Heart right ventricle (tissue), 16 donors: ENCODE measurements around the gene ATP10A. TPM values are rescaled to one million over a fixed set of nuclear protein-coding genes. Genes with fewer than 3 reads are reported as not detected.

Experiments
- ATAC-seq, 8 donors: fragments of 200-7000 bp; cut with Tn5 transposase; one replicate each; pipeline ENCODE4 v1.9.1; 2020; ENCODE audit warnings: mild to moderate bottlenecking in 8 of 8, moderate library complexity in 8 of 8, moderate number of reproducible peaks in 1 of 8
- DNase-seq, 2 donors: peaks; one replicate each; pipeline ENCODE4 v3.0.0-alpha.2; 2020
- H3K27ac ChIP-seq, 10 donors: fragments of 200-600 bp; sonication (generic) in 2 of 10; one replicate each; pipeline versions ENCODE4 v1.5.0 to v1.8.0; 2020 to 2022; ENCODE audit warnings: mild to moderate bottlenecking in 3 of 10
- H3K27me3 ChIP-seq, 7 donors: fragments of 200-600 bp; one replicate each; pipeline ENCODE4 v1.8.0; 2021 to 2022; ENCODE audit warnings: mild to moderate bottlenecking in 2 of 7
- H3K36me3 ChIP-seq, 9 donors: fragments of 200-600 bp; sonication (generic) in 1 of 9; one replicate each; pipeline versions ENCODE4 v1.5.0 to v1.8.0; 2020 to 2022; ENCODE audit warnings: mild to moderate bottlenecking in 2 of 9
- H3K4me1 ChIP-seq, 9 donors: fragments of 200-600 bp; sonication (generic) in 1 of 9; one replicate each; pipeline versions ENCODE4 v1.5.0 to v1.8.0; 2020 to 2022; ENCODE audit warnings: mild to moderate bottlenecking in 4 of 9
- H3K4me3 ChIP-seq, 10 donors: fragments of 200-600 bp; sonication (generic) in 2 of 10; one replicate each; pipeline versions ENCODE4 v1.5.0 to v1.8.0; 2020 to 2022; ENCODE audit warnings: mild to moderate bottlenecking in 7 of 10, moderate library complexity in 2 of 10
- H3K9me3 ChIP-seq, 11 donors: fragments of 200-600 bp in 10 of 11; sonication (generic) in 2 of 11; one replicate each; pipeline versions ENCODE4 v1.5.0 to v1.8.0; 2013 to 2022; ENCODE audit warnings: mild to moderate bottlenecking in 2 of 11, control low read depth in 1 of 11, moderate library complexity in 1 of 11
- WGBS, 2 donors: extraction: QIAGEN DNeasy Blood & Tissue Kit; methylation state at CpG; one replicate each; pipeline ENCODE4 v1.1.7; 2013; ENCODE audit warnings: inconsistent platforms in 1 of 2; 5-methylcytosine and 5-hydroxymethylcytosine counted together
- intact Hi-C, 10 donors: fragments of 100-400 bp; cut with DNase I; formaldehyde crosslinking; loops; one replicate each; pipeline versions ENCODE4 v1.11.1 to v1.14.2; 2022
- polyA plus RNA-seq, 2 donors: library from polyadenylated mRNA; stranded (reverse); fragments of 200-250 nt; gene quantifications; one replicate each; pipeline ENCODE4 v1.2.3, GENCODE V29; 2013
- total RNA-seq, 10 donors: library from RNA; stranded (reverse); fragmentation: NEBNext Ultra II Directional in 3 of 10; extraction: Animal tissue kit (Norgen Biotek cat#: 25700) in 3 of 10; gene quantifications; one replicate each; pipeline versions ENCODE4 v1.2.1 to v1.2.4, GENCODE V29; 2021 to 2023
- TF ChIP-seq, protein P1 (sequence below), 9 donors: fragments of 200-600 bp; sonication (generic) in 2 of 9; IDR thresholded peaks; one replicate each; pipeline versions ENCODE4 v1.5.0 to v1.8.0; 2021 to 2022; ENCODE audit warnings: antibody characterized with exemption in 9 of 9, mild to moderate bottlenecking in 5 of 9, moderate library complexity in 1 of 9
- donor health status: Arrhythmogenic right ventricular cardiomyopathy.
- donor health status: ischemic (EF 13 %, LVEDD 7.1; RV severe dilation, severe dysfunction).
- donor health status: healthy with polysubstance abuse.
- donor health status: DM: no; HTN: yes; CAD: no.
- donor health status: DM: no; HTN: no; CAD: no.
- donor health status: ischemic (EF 25% LVEDD 6.9; RV normal size, moderate dysfunction).
- donor health status: ischemic (EF 25% LVEDD 5.7; RV mildly dilated, moderate dysfunction).
- donor health status: healthy.
- donor health status: DM: yes; HTN: yes; CAD: no.
- donor health status: Ischemic cardiomyopathy.
- donor health status: ischemic (EF 35%, LVEDD 5.7; RV mildly dilated, moderate dysfunction).
- donor health status: nonischemic (EF 11% LVEDD 7.7; RV severe dilation, severe dysfunction).
- donor health status: DM: yes; HTN: yes; CAD: no.
- donor health status: PGD.
- donor health status: ischemic (EF 29% LVEDD 5.4; RV normal size, mild dysfunction).
- donor health status: nonischemic (EF 23%, LVEDD 6.1; RV moderate dilation, normal function).

ATP10A gene
- total and polyA plus RNA-seq, 12 donors: 0.45 to 2.2 (median 0.89) TPM

DNA sequence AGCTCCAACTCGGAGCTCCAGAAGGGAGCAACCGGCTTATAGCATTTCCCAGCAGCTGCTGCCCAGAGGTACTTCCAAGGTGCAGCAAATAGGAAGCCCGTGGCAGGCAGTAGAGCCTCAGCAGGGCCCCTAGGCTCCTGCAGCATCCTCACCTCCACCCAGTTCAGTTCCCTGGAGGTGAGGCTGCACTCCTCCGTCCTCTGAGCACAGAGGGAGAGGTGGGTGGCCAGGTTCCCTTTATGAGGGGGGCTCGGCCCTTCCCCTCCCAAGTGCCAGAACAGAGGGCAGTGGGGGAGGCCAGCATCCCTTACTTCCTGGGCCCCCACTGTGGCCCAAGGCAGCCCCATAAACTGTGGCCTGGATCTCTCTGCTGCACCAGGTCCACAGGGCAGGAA lies 150.2 kb downstream of the ATP10A start:
- 67 to 78% methylated on average over 5 of the region's 5 CpGs for WGBS, 2 donors
- intact Hi-C loops: no loop called here
- peaks cover 0 to 6% (median 0%) of the 10 kb centered on the region in 9 donors for H3K36me3 ChIP-seq
- H3K4me3 ChIP-seq: no peak overlapping the region
- no peaks in the 10 kb centered on the region for H3K4me1 ChIP-seq
- no peak overlapping the region for H3K27ac ChIP-seq
- H3K27me3 ChIP-seq: no peaks in the 10 kb centered on the region
- TF ChIP-seq, protein P1, sequence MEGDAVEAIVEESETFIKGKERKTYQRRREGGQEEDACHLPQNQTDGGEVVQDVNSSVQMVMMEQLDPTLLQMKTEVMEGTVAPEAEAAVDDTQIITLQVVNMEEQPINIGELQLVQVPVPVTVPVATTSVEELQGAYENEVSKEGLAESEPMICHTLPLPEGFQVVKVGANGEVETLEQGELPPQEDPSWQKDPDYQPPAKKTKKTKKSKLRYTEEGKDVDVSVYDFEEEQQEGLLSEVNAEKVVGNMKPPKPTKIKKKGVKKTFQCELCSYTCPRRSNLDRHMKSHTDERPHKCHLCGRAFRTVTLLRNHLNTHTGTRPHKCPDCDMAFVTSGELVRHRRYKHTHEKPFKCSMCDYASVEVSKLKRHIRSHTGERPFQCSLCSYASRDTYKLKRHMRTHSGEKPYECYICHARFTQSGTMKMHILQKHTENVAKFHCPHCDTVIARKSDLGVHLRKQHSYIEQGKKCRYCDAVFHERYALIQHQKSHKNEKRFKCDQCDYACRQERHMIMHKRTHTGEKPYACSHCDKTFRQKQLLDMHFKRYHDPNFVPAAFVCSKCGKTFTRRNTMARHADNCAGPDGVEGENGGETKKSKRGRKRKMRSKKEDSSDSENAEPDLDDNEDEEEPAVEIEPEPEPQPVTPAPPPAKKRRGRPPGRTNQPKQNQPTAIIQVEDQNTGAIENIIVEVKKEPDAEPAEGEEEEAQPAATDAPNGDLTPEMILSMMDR (IDR thresholded peaks at IDR 0.05): no peak
- no peaks in the 10 kb centered on the region for H3K9me3 ChIP-seq
- no peak for ATAC-seq
- no peak for DNase-seq

DNA sequence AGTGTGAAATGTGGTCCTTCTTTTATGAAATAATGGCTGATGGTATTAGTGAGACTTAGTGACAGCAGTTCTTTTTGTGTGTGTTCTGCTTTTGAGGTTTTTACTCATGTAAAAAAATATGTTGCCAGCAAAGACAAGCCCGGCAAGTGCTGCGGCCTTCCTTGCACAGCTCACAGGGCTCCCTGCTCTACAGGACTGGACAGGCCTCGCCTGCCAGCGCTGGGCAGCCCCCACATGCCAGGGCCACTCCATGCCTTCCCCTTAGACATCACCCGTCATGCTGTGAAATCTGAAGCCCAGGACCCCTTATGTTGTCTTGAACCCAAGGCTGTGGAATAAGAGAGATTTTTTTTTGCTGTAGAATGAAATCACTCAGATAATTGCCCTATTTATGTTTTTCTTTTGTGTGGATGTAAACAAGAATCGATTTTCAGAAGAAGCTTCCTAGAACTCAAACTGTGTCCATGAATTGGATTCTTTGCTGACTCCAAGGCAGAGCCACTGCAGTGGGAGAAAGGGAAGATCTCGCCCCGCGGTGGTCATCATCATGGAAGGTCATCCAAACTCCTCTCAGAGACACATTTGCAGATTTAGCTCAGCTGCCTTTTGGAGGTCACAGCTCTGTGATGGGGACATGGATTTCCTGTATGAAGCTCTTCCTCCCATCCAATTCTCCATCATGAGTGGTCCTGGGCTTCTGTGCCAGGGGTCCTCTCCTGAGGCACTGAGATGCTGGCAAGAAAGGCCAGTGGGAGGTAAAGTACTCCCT lies 150.8 kb downstream of the ATP10A start:
- ATAC-seq (no peak), DNase-seq (no peak)
- Histone ChIP-seq H3K36me3 (peaks cover 0 to 6% (median 0%) of the 10 kb centered on the region in 9 donors), H3K4me3 (no peak overlapping the region), H3K27ac (no peak overlapping the region), H3K27me3 (no peaks in the 10 kb centered on the region), H3K9me3 (no peaks in the 10 kb centered on the region), H3K4me1 (no peaks in the 10 kb centered on the region)
- intact Hi-C loops: no loop called here
- 92 to 97% methylated on average over 9 of the region's 9 CpGs for WGBS, 2 donors
- TF ChIP-seq, protein P1 (IDR thresholded peaks at IDR 0.05): no peak

DNA sequence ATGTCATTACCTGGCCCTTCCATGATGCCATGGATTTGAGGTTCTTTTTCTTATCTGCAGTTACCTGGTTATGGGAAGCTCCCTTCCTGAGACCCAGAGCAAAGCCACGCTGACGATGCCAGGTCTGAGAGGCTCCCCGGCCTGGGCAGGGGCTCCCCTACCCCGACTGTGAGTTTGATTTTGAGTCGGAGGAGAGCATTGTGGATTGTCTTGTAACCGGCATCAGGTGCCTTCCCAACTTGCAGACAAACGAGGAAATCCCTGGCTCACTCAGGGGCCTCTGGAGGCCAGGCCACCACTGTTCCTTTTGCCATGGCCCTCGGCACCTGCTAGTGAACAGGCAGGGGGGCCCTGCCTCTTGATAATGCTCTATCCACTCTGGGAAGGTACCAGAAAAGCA lies 151.4 kb downstream of the ATP10A start:
- no peaks in the 10 kb centered on the region for H3K9me3 ChIP-seq
- intact Hi-C loops: no loop called here
- no peaks in the 10 kb centered on the region for H3K4me1 ChIP-seq
- H3K4me3 ChIP-seq: no peak overlapping the region
- H3K36me3 ChIP-seq: peaks cover 0 to 6% (median 0%) of the 10 kb centered on the region in 9 donors
- ATAC-seq (no peak), DNase-seq (no peak)
- no peaks in the 10 kb centered on the region for H3K27me3 ChIP-seq
- WGBS, 2 donors: 84 to 87% methylated on average over 8 of the region's 8 CpGs
- no peak overlapping the region for H3K27ac ChIP-seq
- TF ChIP-seq, protein P1 (IDR thresholded peaks at IDR 0.05): no peak

DNA sequence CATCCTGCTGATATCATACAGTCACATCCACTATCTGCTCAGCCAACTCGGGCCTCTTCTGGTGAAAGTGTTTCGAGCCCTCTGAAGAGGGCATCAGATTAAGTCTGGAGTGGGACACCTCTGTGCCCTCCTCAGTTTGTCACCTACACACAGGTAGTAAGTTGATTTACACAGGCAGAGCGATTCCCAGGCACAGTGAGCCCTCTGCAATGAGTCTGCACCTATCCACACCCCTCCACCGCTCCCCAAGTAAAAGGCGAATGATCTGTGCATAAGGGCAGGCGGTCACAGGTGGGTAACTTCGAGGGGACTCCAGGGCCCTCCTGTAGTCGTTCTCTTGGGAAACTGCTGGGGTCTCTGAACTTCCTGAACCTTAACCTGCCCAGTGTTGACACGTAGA lies 152.0 kb downstream of the ATP10A start:
- DNase-seq: no peak
- 78 to 83% methylated on average over 9 of the region's 9 CpGs for WGBS, 2 donors
- ATAC-seq: no peak

More for the DNA sequence above, 152.0 kb downstream of the ATP10A start:
- TF ChIP-seq, protein P1 (IDR thresholded peaks at IDR 0.05): no peak
- Histone ChIP-seq H3K4me1 (no peaks in the 10 kb centered on the region), H3K27ac (no peak overlapping the region), H3K27me3 (no peaks in the 10 kb centered on the region), H3K4me3 (no peak overlapping the region), H3K36me3 (peaks cover 0 to 6% (median 0%) of the 10 kb centered on the region in 9 donors), H3K9me3 (no peaks in the 10 kb centered on the region)
- intact Hi-C loops: no loop called here
